Mammary microvascular endothelial cell (primary cell): ENCODE results near the gene CDC5L. TPM values are rescaled to one million over a fixed set of nuclear protein-coding genes. Genes with fewer than 3 reads are reported as not detected.

Source experiments
- total RNA-seq: library from RNA; depleted of rRNA; stranded (reverse); fragments of >200 nt; gene quantifications from 2 replicates; pipeline ENCODE4 v1.2.3, GENCODE V29; 2015

CDC5L gene
- 20.3 and 22.1 TPM in 2 replicates for total RNA-seq

GRCh38 chr6:44387346-44388134 is at the start of gene CDC5L:
Gene CDC5L (plus strand): TSS chr6:44387706. CDS start chr6:44387824, 118 bp downstream.

GRCh38 chr6:44342489-44342888 is 45.0 kb upstream of the CDC5L start, which contains the start of gene SPATS1:
Gene SPATS1 (plus strand): TSS chr6:44342650. CDS start chr6:44343096, 446 bp downstream.

Other genes starting within 250 kb of the CDC5L start
- 2.7 and 4.8 TPM in 2 replicates for gene CAPN11, start 228.9 kb upstream of the CDC5L start, total RNA-seq
- not detected in 2 replicates for gene MYMX, start 170.8 kb upstream of the CDC5L start, total RNA-seq
- gene SLC29A1, start 164.1 kb upstream of the CDC5L start, total RNA-seq = 128 and 179 TPM in 2 replicates
- 1,271 and 1,335 TPM in 2 replicates for gene HSP90AB1, start 140.6 kb upstream of the CDC5L start, total RNA-seq
- gene SLC35B2, start 130.2 kb upstream of the CDC5L start, total RNA-seq = 57.8 and 62.0 TPM in 2 replicates
- 35.3 and 41.0 TPM in 2 replicates for gene NFKBIE, start 122.2 kb upstream of the CDC5L start, total RNA-seq
- not detected in 2 replicates for gene TMEM151B, start 117.3 kb upstream of the CDC5L start, total RNA-seq
- 15.9 and 16.1 TPM in 2 replicates for gene AARS2, start 74.4 kb upstream of the CDC5L start, total RNA-seq
- gene SPATS1, start 45.1 kb upstream of the CDC5L start, total RNA-seq = not detected in 2 replicates